SU-DHL-6 (cell line): ENCODE measurements around the gene NXPE1.

Experiments
- H2AFZ ChIP-seq: fragments of 200-600 bp; sonication (generic); 2 replicates; pipeline ENCODE4 v1.6.1; 2014; ENCODE audit warnings: low read depth, mild to moderate bottlenecking, moderate library complexity, mixed read lengths, antibody characterized with exemption, low read length; ENCODE audit not compliant: severe bottlenecking
- H3F3A ChIP-seq: fragments of 200-600 bp; shearing (Covaris generic); 2 replicates; pipeline ENCODE4 v1.6.0; 2016; ENCODE audit warnings: antibody characterized with exemption, mild to moderate bottlenecking; ENCODE audit not compliant: insufficient read depth
- H3K27ac ChIP-seq: fragments of 200-600 bp; sonication (generic); 2 replicates; pipeline ENCODE4 v1.5.1; 2016; ENCODE audit warnings: low read depth, mild to moderate bottlenecking, low read length, moderate library complexity, mixed read lengths
- H3K27me3 ChIP-seq: fragments of 200-600 bp; sonication (generic), shearing (Covaris generic); 2 replicates; pipeline ENCODE4 v1.6.0; 2014; ENCODE audit warnings: mild to moderate bottlenecking, low read length
- H3K36me3 ChIP-seq: fragments of 200-600 bp; sonication (generic); 2 replicates; pipeline ENCODE4 v1.6.1; 2014; ENCODE audit warnings: mild to moderate bottlenecking, low read length, mixed read lengths
- H3K4me2 ChIP-seq: fragments of 300-600, 200-600 bp; shearing (Covaris generic), sonication (generic); 2 replicates; pipeline ENCODE4 v1.6.0; 2014; ENCODE audit warnings: low read length, low read depth, mild to moderate bottlenecking; ENCODE audit not compliant: poor library complexity, severe bottlenecking
- H3K4me3 ChIP-seq: fragments of 200-600 bp; sonication (generic); 2 replicates; pipeline ENCODE4 v1.5.1; 2014; ENCODE audit warnings: antibody characterized with exemption, low read length, mild to moderate bottlenecking, mixed read lengths; ENCODE audit not compliant: insufficient read depth, poor library complexity, severe bottlenecking
- H3K79me2 ChIP-seq: fragments of 200-600 bp; sonication (generic); 2 replicates; pipeline ENCODE4 v1.6.1; 2014; ENCODE audit warnings: mild to moderate bottlenecking, low read length, moderate library complexity; ENCODE audit not compliant: insufficient read depth
- H3K9ac ChIP-seq: fragments of 200-600 bp; sonication (generic); 2 replicates; pipeline ENCODE4 v1.7.0; 2014; ENCODE audit warnings: mild to moderate bottlenecking, low read length
- H3K9me2 ChIP-seq: fragments of 200-600 bp; sonication (generic); replicated peaks from 2 replicates; pipeline ENCODE4 v1.6.1; 2014; ENCODE audit warnings: low read length; ENCODE audit not compliant: insufficient read depth
- H3K9me3 ChIP-seq: fragments of 200-600 bp; sonication (generic); 2 replicates; pipeline ENCODE4 v1.6.1; 2014; ENCODE audit warnings: low read length, mixed read lengths; ENCODE audit not compliant: insufficient read depth
- H4K20me1 ChIP-seq: fragments of 200-600 bp; sonication (generic); 2 replicates; pipeline ENCODE4 v1.6.1; 2014; ENCODE audit warnings: low read depth, mild to moderate bottlenecking, antibody characterized with exemption, low read length, moderate library complexity, mixed read lengths
- CTCF ChIP-seq: fragments of 200-600 bp; sonication (generic); IDR thresholded peaks from one replicate; pipeline ENCODE4 v1.5.1; 2017; ENCODE audit warnings: antibody characterized with exemption, mild to moderate bottlenecking, low read length, moderate library complexity; ENCODE audit not compliant: insufficient read depth, poor library complexity, severe bottlenecking
- EZH2phosphoT487 ChIP-seq: fragments of 200-600 bp; sonication (generic), shearing (Covaris generic); conservative IDR thresholded peaks from 2 replicates; pipeline ENCODE4 v1.6.1; 2018; ENCODE audit warnings: mild to moderate bottlenecking, antibody characterized with exemption, low read length, moderate library complexity, mixed read lengths

NXPE1 gene

GRCh38 chr11:114551060-114551459 lies 8.6 kb downstream of the NXPE1 start:
- Histone ChIP-seq H3K9ac (no peak overlapping the region), H3K9me3 (no peaks in the 10 kb centered on the region), H3K27ac (no peak overlapping the region), H3F3A (no peaks in the 10 kb centered on the region), H3K27me3 (no peaks in the 10 kb centered on the region), H4K20me1 (no peaks in the 10 kb centered on the region), H3K4me2 (no peak overlapping the region), H3K79me2 (no peaks in the 10 kb centered on the region), H3K9me2 (no peaks in the 10 kb centered on the region), H3K4me3 (no peak overlapping the region), H3K36me3 (no peaks in the 10 kb centered on the region), H2AFZ (no peak overlapping the region)
- no peak for TF ChIP-seq EZH2phosphoT487
- no peak for TF ChIP-seq CTCF

GRCh38 chr11:114525682-114526081 lies 34.0 kb downstream of the NXPE1 start:
- no peak overlapping the region for H3K4me2 ChIP-seq
- TF ChIP-seq CTCF (no peak), EZH2phosphoT487 (no peak)
- no peaks in the 10 kb centered on the region; the same call in 1 of the 2 replicates for H3K9me2 ChIP-seq
- H3K4me3 ChIP-seq, result no peak overlapping the region
- H3K79me2 ChIP-seq, result no peaks in the 10 kb centered on the region
- H3K9ac ChIP-seq, result no peak overlapping the region
- no peak overlapping the region for H2AFZ ChIP-seq
- H3F3A ChIP-seq, result no peaks in the 10 kb centered on the region
- H4K20me1 ChIP-seq, result no peaks in the 10 kb centered on the region
- no peaks in the 10 kb centered on the region for H3K27me3 ChIP-seq
- no peaks in the 10 kb centered on the region for H3K36me3 ChIP-seq
- no peaks in the 10 kb centered on the region for H3K9me3 ChIP-seq
- peak overlapping the region; percentile 46; the same call in 1 of the 2 replicates for H3K27ac ChIP-seq

- Histone ChIP-seq H3K4me3 (no peak overlapping the region), H3K27me3 (no peaks in the 10 kb centered on the region), H3K9me2 (no peaks in the 10 kb centered on the region), H2AFZ (no peak overlapping the region), H3K36me3 (no peaks in the 10 kb centered on the region), H3F3A (no peaks in the 10 kb centered on the region), H4K20me1 (no peaks in the 10 kb centered on the region), H3K9ac (no peak overlapping the region), H3K9me3 (no peaks in the 10 kb centered on the region), H3K27ac (no peak overlapping the region), H3K4me2 (no peak overlapping the region), H3K79me2 (no peaks in the 10 kb centered on the region)
- TF ChIP-seq CTCF, result no peak
- no peak for TF ChIP-seq EZH2phosphoT487
Measured at GRCh38 chr11:114524122-114524521, 35.6 kb downstream of the NXPE1 start.

- Histone ChIP-seq H3K79me2 (no peaks in the 10 kb centered on the region), H3K9ac (no peak overlapping the region), H4K20me1 (no peaks in the 10 kb centered on the region), H3K9me2 (no peaks in the 10 kb centered on the region), H3K4me3 (no peak overlapping the region), H3K27ac (no peak overlapping the region), H3K9me3 (no peaks in the 10 kb centered on the region), H2AFZ (no peak overlapping the region), H3K4me2 (no peak overlapping the region), H3K36me3 (no peaks in the 10 kb centered on the region), H3F3A (no peaks in the 10 kb centered on the region), H3K27me3 (no peaks in the 10 kb centered on the region)
- TF ChIP-seq CTCF, result no peak
- no peak for TF ChIP-seq EZH2phosphoT487
Measured at GRCh38 chr11:114522818-114523217, 36.9 kb downstream of the NXPE1 start.
